Lower leg skin (tissue), 4 donors: Measurements from ENCODE around the gene MBD3L5. TPM values are rescaled to one million over a fixed set of nuclear protein-coding genes. Genes with fewer than 3 reads are reported as not detected.
"Not testable (repeated sequence)": the region's sequence is repeated elsewhere in the genome, so short reads cannot be mapped to it uniquely, and the experiment has no call there.

Experiments used
- DNase-seq, 2 donors: peaks; one replicate each; pipeline ENCODE4 v3.0.0-alpha.2; 2019; ENCODE audit warnings: low spot score in 2 of 2
- H3K4me3 ChIP-seq: fragments of 200-600 bp; sonication (generic); 2 replicates; pipeline ENCODE4 v1.5.1; 2017; ENCODE audit warnings: mild to moderate bottlenecking, low read depth; ENCODE audit not compliant: poor library complexity, severe bottlenecking
- CTCF ChIP-seq, 3 donors: fragments of 450-650 bp; IDR thresholded peaks; one replicate each; pipeline ENCODE4 v1.5.1; 2016; ENCODE audit warnings: antibody characterized with exemption in 3 of 3, mild to moderate bottlenecking in 3 of 3, moderate library complexity in 2 of 3
- POLR2A ChIP-seq, 2 donors: fragments of 450-650 bp; IDR thresholded peaks; one replicate each; pipeline ENCODE4 v1.6.1; 2016 to 2017; ENCODE audit warnings: antibody characterized with exemption in 2 of 2, mild to moderate bottlenecking in 1 of 2, moderate library complexity in 1 of 2
- WGBS, 2 donors: methylation state at CpG; one replicate each; pipeline ENCODE4 v1.1.5; 2018; 5-methylcytosine and 5-hydroxymethylcytosine counted together
- intact Hi-C: fragments of 100-400 bp; cut with DNase I; formaldehyde crosslinking; loops from one replicate; pipeline ENCODE4 v1.15.0; 2023; ENCODE audit warnings: low total_unique reads
- total RNA-seq, 4 donors: library from RNA; depleted of rRNA; stranded (reverse); fragments of >200 nt; gene quantifications; one replicate each; pipeline ENCODE4 v1.1.0, GENCODE V29; 2016

MBD3L5 gene
- total RNA-seq: not detected

GRCh38 chr19:7030278-7030677 lies at the start of gene MBD3L5:
MBD3L5 (plus strand) TSS chr19:7030578; CDS start chr19:7030612, 34 bp downstream.
- DNase-seq, H3K4me3 ChIP-seq, intact Hi-C loops: not testable (repeated sequence)
- 90% methylated on average over 2 of the region's 9 CpGs; no CpG with 5 or more reads in 1 of the 2 donors for WGBS, 2 donors

GRCh38 chr19:6983448-6983847 lies 46.9 kb upstream of the MBD3L5 start:
- intact Hi-C loops: no loop called here
- no peak overlapping the region for H3K4me3 ChIP-seq
- no peak for DNase-seq
- TF ChIP-seq POLR2A (IDR thresholded peaks at IDR 0.05) (no peak), CTCF (IDR thresholded peaks at IDR 0.05) (no peak)

GRCh38 chr19:6987850-6988249 lies 42.5 kb upstream of the MBD3L5 start:
- DNase-seq: no peak
- 53 to 56% methylated on average over 4 of the region's 4 CpGs for WGBS, 2 donors
- intact Hi-C loops: no loop called here
- no peak overlapping the region for H3K4me3 ChIP-seq
- no peak for TF ChIP-seq POLR2A (IDR thresholded peaks at IDR 0.05)
- no peak for TF ChIP-seq CTCF (IDR thresholded peaks at IDR 0.05)

GRCh38 chr19:6988257-6988656 lies 42.1 kb upstream of the MBD3L5 start:
- H3K4me3 ChIP-seq: no peak overlapping the region
- TF ChIP-seq POLR2A (IDR thresholded peaks at IDR 0.05): no peak
- TF ChIP-seq CTCF (IDR thresholded peaks at IDR 0.05): no peak
- 59 to 61% methylated on average over 3 of the region's 3 CpGs for WGBS, 2 donors
- DNase-seq: no peak
- intact Hi-C loops: no loop called here

- WGBS, 2 donors: 77 to 84% methylated on average over 1 of the region's 1 CpG
- no peak for TF ChIP-seq POLR2A (IDR thresholded peaks at IDR 0.05)
- TF ChIP-seq CTCF (IDR thresholded peaks at IDR 0.05): no peak
- no peak for DNase-seq
- no peak overlapping the region for H3K4me3 ChIP-seq
- intact Hi-C loops: no loop called here
These were observed 35.3 kb upstream of the MBD3L5 start for GRCh38 chr19:6995054-6995453.

GRCh38 chr19:6996810-6997209 lies 33.6 kb upstream of the MBD3L5 start:
- DNase-seq: no peak
- intact Hi-C loops: no loop called here
- WGBS, 2 donors: 66 to 77% methylated on average over 4 of the region's 4 CpGs
- no peak overlapping the region for H3K4me3 ChIP-seq
- no peak for TF ChIP-seq POLR2A (IDR thresholded peaks at IDR 0.05)
- no peak for TF ChIP-seq CTCF (IDR thresholded peaks at IDR 0.05)
